Trophoblast cell (in vitro differentiated cells and primary cell): ENCODE data around the gene FUBP1. TPM values are rescaled to one million over a fixed set of nuclear protein-coding genes. Genes with fewer than 3 reads are reported as not detected.
A peak's percentile ranks its signal among the peaks of the same experiment; 100 is the strongest.
"Not testable (repeated sequence)": the region's sequence is repeated elsewhere in the genome, so short reads cannot be mapped to it uniquely, and the experiment has no call there.

ENCODE experiments used
- DNase-seq, 2 donors: peaks; one replicate each; pipeline ENCODE4 v3.0.0-alpha.2; 2016
- H2AFZ ChIP-seq: 2 replicates; pipeline ENCODE4 v1.6.1; 2013; ENCODE audit warnings: low read length, moderate library complexity, mild to moderate bottlenecking; ENCODE audit not compliant: insufficient read depth, poor library complexity
- H2AK5ac ChIP-seq: 2 replicates; pipeline ENCODE4 v1.6.1; 2013; ENCODE audit warnings: mild to moderate bottlenecking, low read length
- H2BK120ac ChIP-seq: 2 replicates; pipeline ENCODE4 v1.6.1; 2013; ENCODE audit warnings: low read length, mild to moderate bottlenecking, moderate library complexity; ENCODE audit not compliant: insufficient read depth, poor library complexity
- H2BK12ac ChIP-seq: 2 replicates; pipeline ENCODE4 v1.6.1; 2013; ENCODE audit warnings: mild to moderate bottlenecking, low read length, moderate library complexity
- H2BK5ac ChIP-seq: 2 replicates; pipeline ENCODE4 v1.6.1; 2013; ENCODE audit warnings: low read length, low read depth, moderate library complexity, mild to moderate bottlenecking; ENCODE audit not compliant: poor library complexity
- H3K14ac ChIP-seq: 2 replicates; pipeline ENCODE4 v1.6.1; 2013; ENCODE audit warnings: mild to moderate bottlenecking, low read length
- H3K18ac ChIP-seq: 2 replicates; pipeline ENCODE4 v1.6.1; 2013; ENCODE audit warnings: mild to moderate bottlenecking, low read length
- H3K23ac ChIP-seq: 2 replicates; pipeline ENCODE4 v1.6.1; 2013; ENCODE audit warnings: low read length
- H3K27ac ChIP-seq: 2 replicates; pipeline ENCODE4 v1.5.1; 2013; ENCODE audit warnings: low read depth, mild to moderate bottlenecking, inconsistent platforms, low read length, moderate library complexity
- H3K27me3 ChIP-seq: 2 replicates; pipeline ENCODE4 v1.6.1; 2013; ENCODE audit warnings: inconsistent platforms, mild to moderate bottlenecking, low read length, moderate library complexity; ENCODE audit not compliant: insufficient read depth
- H3K36me3 ChIP-seq, 2 experiments: 1 replicate in 1 of 2; 2 replicates in 1 of 2; pipeline ENCODE4 v1.6.1; 2013; ENCODE audit warnings: low read length in 2 of 2, mild to moderate bottlenecking in 2 of 2, moderate library complexity in 1 of 2; ENCODE audit not compliant: insufficient read depth in 2 of 2, control insufficient read depth in 1 of 2
- H3K4ac ChIP-seq: 2 replicates; pipeline ENCODE4 v1.6.1; 2013; ENCODE audit warnings: low read depth, mild to moderate bottlenecking, low read length, moderate library complexity
- H3K4me1 ChIP-seq, 2 experiments: 1 replicate in 1 of 2; 2 replicates in 1 of 2; pipeline ENCODE4 v1.6.1; 2013; ENCODE audit warnings: low read length in 2 of 2, mild to moderate bottlenecking in 2 of 2, moderate library complexity in 1 of 2; ENCODE audit not compliant: insufficient read depth in 2 of 2, control insufficient read depth in 1 of 2
- H3K4me2 ChIP-seq: 2 replicates; pipeline ENCODE4 v1.6.1; 2013; ENCODE audit warnings: inconsistent platforms, mild to moderate bottlenecking, low read length, moderate library complexity
- H3K4me3 ChIP-seq: 2 replicates; pipeline ENCODE4 v1.5.1; 2013; ENCODE audit warnings: mild to moderate bottlenecking, low read depth, low read length, inconsistent platforms
- H3K79me1 ChIP-seq: one replicate; pipeline ENCODE4 v1.6.1; 2013; ENCODE audit warnings: low read length
- H3K79me2 ChIP-seq: 2 replicates; pipeline ENCODE4 v1.6.1; 2013; ENCODE audit warnings: low read length, mild to moderate bottlenecking; ENCODE audit not compliant: control insufficient read depth, insufficient read depth, poor library complexity
- H3K9ac ChIP-seq: 2 replicates; pipeline ENCODE4 v1.6.1; 2013; ENCODE audit warnings: mild to moderate bottlenecking, low read length
- H3K9me3 ChIP-seq: 2 replicates; pipeline ENCODE4 v1.6.1; 2013; ENCODE audit warnings: low read depth, mild to moderate bottlenecking, control low read depth, inconsistent platforms, low read length; ENCODE audit not compliant: insufficient read depth
- H4K12ac ChIP-seq: 2 replicates; pipeline ENCODE4 v1.6.1; 2013; ENCODE audit warnings: low read depth, mild to moderate bottlenecking, low read length, moderate library complexity
- H4K8ac ChIP-seq: 2 replicates; pipeline ENCODE4 v1.6.1; 2013; ENCODE audit warnings: low read depth, mild to moderate bottlenecking, low read length, moderate library complexity
- H4K91ac ChIP-seq: one replicate; pipeline ENCODE4 v1.6.1; 2013; ENCODE audit warnings: low read depth, mild to moderate bottlenecking, low read length, moderate library complexity
- WGBS: extraction: QIAGEN DNeasy Blood & Tissue Kit; methylation state at CpG from one replicate; pipeline ENCODE4 v1.1.7; 2013; ENCODE audit warnings: missing lambda C conversion rate; ENCODE audit not compliant: insufficient read length, insufficient coverage; ENCODE audit errors: extremely low coverage; 5-methylcytosine and 5-hydroxymethylcytosine counted together
- polyA plus RNA-seq: library from polyadenylated mRNA; stranded (reverse); fragments of 200-250 nt; gene quantifications from 2 replicates; pipeline ENCODE4 v1.2.3, GENCODE V29; 2013

Gene FUBP1, protein sequence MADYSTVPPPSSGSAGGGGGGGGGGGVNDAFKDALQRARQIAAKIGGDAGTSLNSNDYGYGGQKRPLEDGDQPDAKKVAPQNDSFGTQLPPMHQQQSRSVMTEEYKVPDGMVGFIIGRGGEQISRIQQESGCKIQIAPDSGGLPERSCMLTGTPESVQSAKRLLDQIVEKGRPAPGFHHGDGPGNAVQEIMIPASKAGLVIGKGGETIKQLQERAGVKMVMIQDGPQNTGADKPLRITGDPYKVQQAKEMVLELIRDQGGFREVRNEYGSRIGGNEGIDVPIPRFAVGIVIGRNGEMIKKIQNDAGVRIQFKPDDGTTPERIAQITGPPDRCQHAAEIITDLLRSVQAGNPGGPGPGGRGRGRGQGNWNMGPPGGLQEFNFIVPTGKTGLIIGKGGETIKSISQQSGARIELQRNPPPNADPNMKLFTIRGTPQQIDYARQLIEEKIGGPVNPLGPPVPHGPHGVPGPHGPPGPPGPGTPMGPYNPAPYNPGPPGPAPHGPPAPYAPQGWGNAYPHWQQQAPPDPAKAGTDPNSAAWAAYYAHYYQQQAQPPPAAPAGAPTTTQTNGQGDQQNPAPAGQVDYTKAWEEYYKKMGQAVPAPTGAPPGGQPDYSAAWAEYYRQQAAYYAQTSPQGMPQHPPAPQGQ
- 144 TPM in 2 replicates for polyA plus RNA-seq

DNA sequence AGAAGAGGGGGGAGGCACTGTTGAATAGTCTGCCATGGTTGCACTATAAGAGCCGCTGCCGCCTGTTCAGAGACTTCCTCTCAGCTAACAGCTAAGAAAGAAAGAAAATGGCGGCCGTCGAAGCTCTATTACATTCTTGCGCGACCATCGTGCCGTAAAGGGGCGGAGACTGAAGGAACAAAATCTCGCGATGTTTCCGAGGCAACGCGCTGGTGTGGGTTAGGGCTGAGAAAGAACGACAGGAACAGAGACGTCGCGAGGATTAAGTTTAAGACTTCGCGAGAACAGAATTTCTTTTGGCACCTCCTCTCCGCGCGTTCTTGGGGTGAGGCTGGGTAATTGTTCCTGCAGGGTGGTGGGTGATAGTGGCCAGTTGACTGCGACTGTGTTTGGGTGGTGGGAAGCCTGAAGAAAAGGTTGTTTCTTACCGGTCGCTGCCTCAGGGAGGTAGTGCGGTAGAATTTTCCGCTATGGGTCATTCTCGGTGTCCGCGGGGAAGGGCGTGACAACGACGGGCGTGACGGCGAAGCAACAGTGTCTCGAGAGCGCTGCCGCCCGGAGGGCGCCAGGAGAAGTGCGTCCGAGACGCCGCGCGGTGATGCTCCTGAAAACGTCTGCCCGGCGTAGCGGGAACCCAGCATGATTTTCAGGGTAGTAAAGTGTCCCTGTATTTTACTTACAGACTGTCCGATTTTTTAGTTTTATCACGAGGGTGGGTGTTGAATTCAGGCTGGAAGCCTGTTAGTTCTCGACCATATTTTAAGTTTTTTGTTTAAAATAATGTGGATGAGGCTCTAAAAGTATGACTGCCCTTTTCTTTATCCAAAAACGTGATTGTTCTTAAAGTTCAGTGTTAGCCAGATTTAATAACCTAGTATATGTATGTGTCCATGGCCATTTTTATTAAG, at the start of gene FUBP1:
Gene FUBP1 (minus strand): TSS at position 104 of the 908 bp plus-strand sequence. CDS start 68 bp downstream, at position 36.
- no CpG with 5 or more reads among the region's 57 CpGs for WGBS
- Histone ChIP-seq H3K14ac (peak within 1 kb of the TSS; percentile 100), H2BK5ac (peak within 1 kb of the TSS; percentile 100)

DNA sequence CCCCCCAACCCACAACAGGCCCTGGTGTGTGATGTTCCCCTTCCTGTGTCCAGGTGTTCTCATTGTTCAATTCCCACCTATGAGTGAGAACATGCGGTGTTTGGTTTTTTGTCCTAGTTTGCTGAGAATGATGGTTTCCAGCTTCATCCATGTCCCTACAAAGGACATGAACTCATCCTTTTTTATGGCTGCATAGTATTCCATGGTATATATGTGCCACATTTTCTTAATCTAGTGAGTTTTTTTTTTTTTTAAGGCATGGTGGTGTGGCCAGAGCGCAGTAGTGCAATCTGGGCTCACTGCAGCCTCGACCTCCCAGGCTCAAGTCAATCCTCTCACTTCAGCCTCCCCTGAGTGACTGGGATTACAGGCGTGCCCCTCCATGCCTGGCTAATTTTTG, 42.3 kb upstream of the FUBP1 start:
- not testable (repeated sequence) for H3K9ac ChIP-seq, H3K27me3 ChIP-seq, H3K9me3 ChIP-seq, H4K91ac ChIP-seq, H3K18ac ChIP-seq, H2BK12ac ChIP-seq, H3K79me2 ChIP-seq, H4K8ac ChIP-seq, H3K79me1 ChIP-seq, H2AFZ ChIP-seq, H3K23ac ChIP-seq, H2AK5ac ChIP-seq, H3K4ac ChIP-seq, H3K4me1 ChIP-seq, H3K14ac ChIP-seq, DNase-seq, H2BK120ac ChIP-seq, H2BK5ac ChIP-seq, H4K12ac ChIP-seq, H3K4me3 ChIP-seq, H3K36me3 ChIP-seq, H3K4me2 ChIP-seq, H3K27ac ChIP-seq
- WGBS: no CpG with 5 or more reads among the region's 4 CpGs

More for the DNA sequence above, at the start of gene FUBP1:
- H4K12ac ChIP-seq: peak within 1 kb of the TSS; percentile 100
- no peak within 1 kb of the TSS for H2BK12ac ChIP-seq
- H2BK120ac ChIP-seq: peak within 1 kb of the TSS; percentile 96
- peaks cover 14% of the 10 kb centered on the region for H3K79me1 ChIP-seq
- peaks cover 24% of the 10 kb centered on the region for H3K79me2 ChIP-seq
- H3K4me2 ChIP-seq: peak within 1 kb of the TSS; percentile 54
- peak within 1 kb of the TSS; percentile 99 for H3K27ac ChIP-seq
- H3K27me3 ChIP-seq: no peaks in the 10 kb centered on the region
- H3K23ac ChIP-seq: no peak within 1 kb of the TSS
- peak within 1 kb of the TSS; percentile 98 for H4K91ac ChIP-seq
- peak within 1 kb of the TSS; percentile 97 for H3K4ac ChIP-seq
- H2AK5ac ChIP-seq: peak within 1 kb of the TSS; percentile 38
- H3K9ac ChIP-seq: peak within 1 kb of the TSS; percentile 92
- DNase-seq: peak; percentile 97 to 100
- peak within 1 kb of the TSS; percentile 100 for H4K8ac ChIP-seq
- H3K9me3 ChIP-seq: no peaks in the 10 kb centered on the region
- peak within 1 kb of the TSS; percentile 87 for H3K4me3 ChIP-seq
- peak within 1 kb of the TSS; percentile 99 for H2AFZ ChIP-seq
- peaks cover 2 to 8% of the 10 kb centered on the region in 2 experiments for H3K36me3 ChIP-seq
- peak within 1 kb of the TSS; percentile 95 for H3K18ac ChIP-seq
- peaks cover 5 to 9% of the 10 kb centered on the region in 2 experiments for H3K4me1 ChIP-seq

DNA sequence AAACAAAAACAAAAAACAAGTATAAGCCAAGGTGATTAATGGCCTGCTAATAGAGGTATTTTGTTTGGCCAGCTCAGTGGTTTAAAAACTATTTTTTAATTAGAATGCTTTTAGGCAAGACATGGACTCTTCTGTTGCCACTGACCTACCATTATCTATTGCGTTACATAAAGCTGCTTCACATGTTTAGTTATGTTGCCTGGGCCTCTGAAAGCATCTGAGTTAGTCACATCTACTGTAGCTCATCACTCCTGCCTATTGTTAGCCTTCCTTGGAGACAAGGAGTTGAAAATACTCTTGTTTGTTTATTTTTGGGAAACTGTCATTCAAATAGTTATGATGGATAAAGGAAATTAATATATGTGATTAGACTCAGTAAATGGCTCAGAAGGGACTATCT, 40.2 kb upstream of the FUBP1 start:
- H3K9ac ChIP-seq: no peak overlapping the region
- no peak overlapping the region for H3K23ac ChIP-seq
- H3K79me2 ChIP-seq: no peaks in the 10 kb centered on the region
- H3K36me3 ChIP-seq: peaks cover 0 to 3% of the 10 kb centered on the region in 2 experiments
- H4K12ac ChIP-seq: no peak overlapping the region
- no peak overlapping the region for H4K8ac ChIP-seq
- H2BK5ac ChIP-seq: no peak overlapping the region
- H4K91ac ChIP-seq: no peak overlapping the region
- H2BK120ac ChIP-seq: no peak overlapping the region
- H3K4me2 ChIP-seq: no peak overlapping the region
- no peak overlapping the region for H3K4ac ChIP-seq
- no CpG with 5 or more reads among the region's 1 CpG for WGBS
- H3K14ac ChIP-seq: no peak overlapping the region
- no peaks in the 10 kb centered on the region for H3K9me3 ChIP-seq
- no peak overlapping the region for H3K27ac ChIP-seq
- H3K18ac ChIP-seq: no peak overlapping the region
- H2AK5ac ChIP-seq: no peak overlapping the region
- H3K27me3 ChIP-seq: no peaks in the 10 kb centered on the region
- DNase-seq: peak in 1 of 2 donors; percentile 17
- H3K4me1 ChIP-seq: no peaks in the 10 kb centered on the region
- H2AFZ ChIP-seq: no peak overlapping the region
- no peaks in the 10 kb centered on the region for H3K79me1 ChIP-seq
- no peak overlapping the region for H3K4me3 ChIP-seq
- H2BK12ac ChIP-seq: no peak overlapping the region

DNA sequence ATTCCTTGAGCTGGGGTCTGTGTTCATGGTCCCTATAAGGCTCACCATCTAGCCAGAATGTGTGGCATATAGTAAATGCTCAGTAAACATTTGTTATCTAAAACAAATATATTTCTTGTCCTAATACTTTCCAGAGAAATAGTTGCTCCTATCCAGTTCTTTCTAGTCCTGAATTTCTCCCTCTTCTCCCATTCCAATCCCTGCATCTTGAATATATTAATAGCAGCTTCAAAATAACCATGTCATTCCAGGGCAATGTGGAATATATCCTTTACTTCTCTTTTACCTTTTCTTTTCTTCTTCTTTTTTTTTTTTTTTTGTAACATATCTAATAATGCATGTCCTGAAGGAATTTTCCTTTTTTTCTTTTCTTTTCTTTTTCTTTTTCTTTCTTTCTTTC, 36.3 kb upstream of the FUBP1 start:
- H4K12ac ChIP-seq: no peak overlapping the region
- no peak overlapping the region for H4K91ac ChIP-seq
- no peak overlapping the region for H3K18ac ChIP-seq
- no peak for DNase-seq
- no peak overlapping the region for H2BK5ac ChIP-seq
- H3K36me3 ChIP-seq: peaks cover 0 to 3% of the 10 kb centered on the region in 2 experiments
- no peak overlapping the region for H4K8ac ChIP-seq
- H3K79me1 ChIP-seq: no peaks in the 10 kb centered on the region
- no peak overlapping the region for H3K4me3 ChIP-seq
- H3K4ac ChIP-seq: no peak overlapping the region
- H2BK120ac ChIP-seq: no peak overlapping the region
- H3K23ac ChIP-seq: no peak overlapping the region
- H2AK5ac ChIP-seq: no peak overlapping the region
- no peak overlapping the region for H3K27ac ChIP-seq
- no peaks in the 10 kb centered on the region for H3K79me2 ChIP-seq
- H2AFZ ChIP-seq: no peak overlapping the region
- H2BK12ac ChIP-seq: no peak overlapping the region
- no peak overlapping the region for H3K4me2 ChIP-seq
- no peaks in the 10 kb centered on the region for H3K9me3 ChIP-seq
- no peaks in the 10 kb centered on the region for H3K27me3 ChIP-seq
- H3K4me1 ChIP-seq: no peaks in the 10 kb centered on the region
- no peak overlapping the region for H3K14ac ChIP-seq
- H3K9ac ChIP-seq: no peak overlapping the region
